Measurements from ENCODE around the gene STK24. TPM values are rescaled to one million over a fixed set of nuclear protein-coding genes. Genes with fewer than 3 reads are reported as not detected.

STK24 gene
- total RNA-seq, 2 donors from 2014 or later: 35.0 to 56.7 TPM

GRCh38 chr13:98533912-98534311 is 43.0 kb downstream of the STK24 start:
- Histone ChIP-seq H3K27ac (no peak overlapping the region), H3K4me3 (no peak overlapping the region), H3K4me1 (peaks cover 40% of the 10 kb centered on the region), H3K27me3 (no peaks in the 10 kb centered on the region), H3K9me3 (no peaks in the 10 kb centered on the region), H3K36me3 (replicated peaks in 1 of 2; ENCODE audit: insufficient read depth in 1 of 2, low read depth in 2 of 2) (no peaks in the 10 kb centered on the region)
- ATAC-seq (no peak), DNase-seq (no peak)
- TF ChIP-seq CTCF (IDR thresholded peaks at IDR 0.05) (no peak), POLR2A (IDR thresholded peaks at IDR 0.05) (no peak)
- WGBS, 2 donors: 85 to 91% methylated on average over 8 to 9 of the region's 9 CpGs
- intact Hi-C loops (cut with DNase I): no loop called here

GRCh38 chr13:98532254-98532653 is 44.7 kb downstream of the STK24 start:
- H3K27me3 ChIP-seq: no peaks in the 10 kb centered on the region
- no peak overlapping the region for H3K4me3 ChIP-seq
- DNase-seq (no peak), ATAC-seq (no peak)
- TF ChIP-seq CTCF (IDR thresholded peaks at IDR 0.05): no peak
- no peak for TF ChIP-seq POLR2A (IDR thresholded peaks at IDR 0.05)
- intact Hi-C loops (cut with DNase I): no loop called here
- H3K36me3 ChIP-seq (replicated peaks in 1 of 2; ENCODE audit: insufficient read depth in 1 of 2, low read depth in 2 of 2): no peaks in the 10 kb centered on the region
- peaks cover 36% of the 10 kb centered on the region for H3K4me1 ChIP-seq
- H3K9me3 ChIP-seq: no peaks in the 10 kb centered on the region
- H3K27ac ChIP-seq: no peak overlapping the region
- 90 to 96% methylated on average over 3 of the region's 3 CpGs for WGBS, 2 donors

- 64 to 93% methylated on average over 1 to 7 of the region's 7 CpGs for WGBS, 2 donors
- H3K36me3 ChIP-seq (replicated peaks in 1 of 2; ENCODE audit: insufficient read depth in 1 of 2, low read depth in 2 of 2): no peaks in the 10 kb centered on the region
- intact Hi-C loops (cut with DNase I): no loop called here
- no peaks in the 10 kb centered on the region for H3K27me3 ChIP-seq
- no peak for ATAC-seq
- no peak overlapping the region for H3K4me3 ChIP-seq
- H3K4me1 ChIP-seq: peaks cover 29% of the 10 kb centered on the region
- no peak for DNase-seq
- no peaks in the 10 kb centered on the region for H3K9me3 ChIP-seq
- no peak for TF ChIP-seq POLR2A (IDR thresholded peaks at IDR 0.05)
- no peak for TF ChIP-seq CTCF (IDR thresholded peaks at IDR 0.05)
- H3K27ac ChIP-seq: no peak overlapping the region
Observed at GRCh38 chr13:98530217-98530616, 46.7 kb downstream of the STK24 start.

GRCh38 chr13:98529171-98529570 is 47.7 kb downstream of the STK24 start:
- H3K27me3 ChIP-seq: no peaks in the 10 kb centered on the region
- no peak for TF ChIP-seq POLR2A (IDR thresholded peaks at IDR 0.05)
- no peak for TF ChIP-seq CTCF (IDR thresholded peaks at IDR 0.05)
- ATAC-seq (no peak), DNase-seq (no peak)
- no peaks in the 10 kb centered on the region for H3K36me3 ChIP-seq (replicated peaks in 1 of 2; ENCODE audit: insufficient read depth in 1 of 2, low read depth in 2 of 2)
- 95 to 97% methylated on average over 8 of the region's 8 CpGs for WGBS, 2 donors
- H3K4me1 ChIP-seq: peaks cover 29% of the 10 kb centered on the region
- no peak overlapping the region for H3K27ac ChIP-seq
- H3K9me3 ChIP-seq: no peaks in the 10 kb centered on the region
- no peak overlapping the region for H3K4me3 ChIP-seq
- intact Hi-C loops (cut with DNase I): no loop called here

GRCh38 chr13:98528663-98529064 is 48.2 kb downstream of the STK24 start:
- WGBS, 2 donors: 79 to 85% methylated on average over 8 of the region's 8 CpGs
- Histone ChIP-seq H3K27me3 (no peaks in the 10 kb centered on the region), H3K27ac (no peak overlapping the region), H3K4me1 (peaks cover 29% of the 10 kb centered on the region), H3K36me3 (replicated peaks in 1 of 2; ENCODE audit: insufficient read depth in 1 of 2, low read depth in 2 of 2) (no peaks in the 10 kb centered on the region), H3K4me3 (no peak overlapping the region), H3K9me3 (no peaks in the 10 kb centered on the region)
- DNase-seq (no peak), ATAC-seq (no peak)
- intact Hi-C loops (cut with DNase I): no loop called here
- TF ChIP-seq POLR2A (IDR thresholded peaks at IDR 0.05) (no peak), CTCF (IDR thresholded peaks at IDR 0.05) (no peak)
